A549 (cell line): ENCODE results near the gene BICRA.
"Not testable (repeated sequence)": the region's sequence is repeated elsewhere in the genome, so short reads cannot be mapped to it uniquely, and the experiment has no call there.

ENCODE experiments used
- CHD2 ChIP-seq: fragments of 150-350 bp; IDR thresholded peaks from 2 replicates; pipeline ENCODE4 v1.6.1; 2014; ENCODE audit warnings: low read length; ENCODE audit not compliant: partially characterized antibody
- GATA3 ChIP-seq: IDR thresholded peaks from 2 replicates; pipeline ENCODE4 v1.6.1; 2012; ENCODE audit warnings: borderline replicate concordance
- TF ChIP-seq, protein P1 (sequence below): fragments of >200 bp; sonication (Bioruptor Twin); formaldehyde crosslinking; IDR thresholded peaks from 3 replicates; pipeline ENCODE4 v1.5.1; 2016

DNA sequence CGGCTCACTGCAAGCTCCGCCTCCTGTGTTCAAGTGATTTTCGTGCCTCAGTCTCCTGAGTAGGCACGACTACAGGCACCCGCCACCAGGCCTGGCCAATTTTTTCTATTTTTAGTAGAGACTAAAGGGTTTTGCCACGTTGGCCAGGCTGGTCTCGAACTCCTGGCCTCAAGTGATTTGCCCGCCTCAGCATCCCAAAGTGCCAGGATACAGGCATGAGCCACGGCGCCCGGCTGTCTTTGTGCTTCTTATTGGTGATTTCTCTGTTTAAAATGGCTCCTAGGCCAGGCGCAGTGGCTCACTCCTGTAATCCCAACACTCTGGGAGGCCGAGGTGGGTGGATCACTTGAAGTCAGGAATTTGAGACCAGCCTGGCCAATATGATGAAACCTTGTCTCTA is 59.6 kb downstream of the BICRA start:
- TF ChIP-seq, protein P1, sequence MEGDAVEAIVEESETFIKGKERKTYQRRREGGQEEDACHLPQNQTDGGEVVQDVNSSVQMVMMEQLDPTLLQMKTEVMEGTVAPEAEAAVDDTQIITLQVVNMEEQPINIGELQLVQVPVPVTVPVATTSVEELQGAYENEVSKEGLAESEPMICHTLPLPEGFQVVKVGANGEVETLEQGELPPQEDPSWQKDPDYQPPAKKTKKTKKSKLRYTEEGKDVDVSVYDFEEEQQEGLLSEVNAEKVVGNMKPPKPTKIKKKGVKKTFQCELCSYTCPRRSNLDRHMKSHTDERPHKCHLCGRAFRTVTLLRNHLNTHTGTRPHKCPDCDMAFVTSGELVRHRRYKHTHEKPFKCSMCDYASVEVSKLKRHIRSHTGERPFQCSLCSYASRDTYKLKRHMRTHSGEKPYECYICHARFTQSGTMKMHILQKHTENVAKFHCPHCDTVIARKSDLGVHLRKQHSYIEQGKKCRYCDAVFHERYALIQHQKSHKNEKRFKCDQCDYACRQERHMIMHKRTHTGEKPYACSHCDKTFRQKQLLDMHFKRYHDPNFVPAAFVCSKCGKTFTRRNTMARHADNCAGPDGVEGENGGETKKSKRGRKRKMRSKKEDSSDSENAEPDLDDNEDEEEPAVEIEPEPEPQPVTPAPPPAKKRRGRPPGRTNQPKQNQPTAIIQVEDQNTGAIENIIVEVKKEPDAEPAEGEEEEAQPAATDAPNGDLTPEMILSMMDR, result not testable (repeated sequence)
- TF ChIP-seq CHD2, GATA3: not testable (repeated sequence)
